Memory B cell (primary cell): Measurements from ENCODE around the gene E2F4.

Experiments used
- ATAC-seq: fragments of 150-1000 bp; cut with Tn5 transposase; 2 replicates; pipeline ENCODE4 v1.10.0; 2021; ENCODE audit warnings: low read depth, mild to moderate bottlenecking, moderate library complexity
- DNase-seq, 2 donors: peaks; one replicate each; pipeline ENCODE4 v3.0.0; 2022; ENCODE audit warnings: low spot score in 2 of 2
- H3K27ac Mint-ChIP-seq: one replicate; pipeline ENCODE4 v1.8.0; 2022; ENCODE audit warnings: mild to moderate bottlenecking, moderate library complexity, mixed read lengths
- H3K27me3 Mint-ChIP-seq: one replicate; pipeline ENCODE4 v1.8.0; 2022; ENCODE audit warnings: mixed read lengths
- H3K36me3 Mint-ChIP-seq: one replicate; pipeline ENCODE4 v1.8.0; 2022; ENCODE audit warnings: mild to moderate bottlenecking, mixed read lengths
- H3K4me1 Mint-ChIP-seq: one replicate; pipeline ENCODE4 v1.8.0; 2022; ENCODE audit warnings: mixed read lengths
- H3K4me3 Mint-ChIP-seq: one replicate; pipeline ENCODE4 v1.8.0; 2022; ENCODE audit warnings: mild to moderate bottlenecking, moderate library complexity, mixed read lengths
- H3K9me3 Mint-ChIP-seq: one replicate; pipeline ENCODE4 v1.8.0; 2022; ENCODE audit warnings: mixed read lengths

The E2F4 gene

GRCh38 chr16:67163999-67164558 lies 27.9 kb upstream of the E2F4 start:
- Mint-ChIP-seq H3K27me3 (peaks cover 19% of the 10 kb centered on the region), H3K27ac (no peak overlapping the region), H3K9me3 (no peaks in the 10 kb centered on the region), H3K4me1 (peaks cover 14% of the 10 kb centered on the region), H3K36me3 (peaks cover 2% of the 10 kb centered on the region), H3K4me3 (peak overlapping the region; percentile 54)
- DNase-seq (no peak), ATAC-seq (no peak)

- Mint-ChIP-seq H3K27ac (no peak within 1 kb of the TSS), H3K4me1 (peaks cover 15% of the 10 kb centered on the region), H3K36me3 (peaks cover 2% of the 10 kb centered on the region), H3K4me3 (peak within 1 kb of the TSS; percentile 54), H3K27me3 (peaks cover 20% of the 10 kb centered on the region), H3K9me3 (no peaks in the 10 kb centered on the region)
- DNase-seq (no peak), ATAC-seq (no peak)
Measured at GRCh38 chr16:67164599-67165061, 27.3 kb upstream of the E2F4 start, which contains the start of gene HSF4. HSF4 (plus strand) TSS chr16:67164745; CDS start chr16:67164812, 67 bp downstream.

DNA sequence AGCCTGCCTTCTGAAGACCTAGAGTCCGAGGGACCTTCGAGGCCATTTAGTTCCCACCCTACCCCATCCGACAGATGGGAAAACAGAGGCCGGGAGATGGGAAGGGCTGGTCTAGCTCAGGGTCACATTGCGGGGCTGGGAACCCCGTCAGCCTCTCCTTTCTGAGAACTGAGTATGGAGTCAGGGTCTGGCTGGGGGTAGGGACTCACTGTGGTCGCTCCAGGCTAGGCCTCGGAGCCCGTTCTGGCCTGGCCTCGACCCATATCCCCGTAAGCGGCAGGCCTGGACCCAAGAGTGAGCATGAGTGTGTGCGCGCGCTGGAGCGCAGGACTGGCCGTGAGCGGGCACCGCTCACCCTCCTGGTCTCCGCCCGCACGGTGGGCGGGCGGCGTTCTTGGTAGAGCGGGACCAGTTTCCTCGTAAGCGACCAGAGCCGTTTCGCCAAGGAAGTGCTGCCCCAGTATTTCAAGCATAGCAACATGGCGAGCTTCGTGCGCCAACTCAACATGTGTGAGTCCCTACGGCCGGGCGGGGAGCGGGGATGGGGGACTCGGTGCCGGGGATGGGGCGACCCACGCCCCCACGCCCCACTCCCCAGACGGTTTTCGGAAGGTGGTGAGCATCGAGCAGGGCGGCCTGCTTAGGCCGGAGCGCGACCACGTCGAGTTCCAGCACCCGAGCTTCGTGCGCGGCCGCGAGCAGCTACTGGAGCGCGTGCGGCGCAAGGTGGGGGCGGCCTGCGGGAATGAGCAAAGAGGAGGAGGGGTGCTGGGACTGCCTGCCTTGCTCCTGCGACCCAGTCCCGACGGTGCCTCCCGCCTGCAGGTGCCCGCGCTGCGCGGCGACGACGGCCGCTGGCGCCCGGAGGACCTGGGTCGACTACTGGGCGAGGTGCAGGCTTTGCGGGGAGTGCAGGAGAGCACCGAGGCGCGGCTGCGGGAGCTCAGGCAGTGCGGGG lies 26.6 kb upstream of the E2F4 start:
- ATAC-seq = no peak
- H3K27me3 Mint-ChIP-seq = peaks cover 24% of the 10 kb centered on the region
- DNase-seq = no peak
- peaks cover 2% of the 10 kb centered on the region for H3K36me3 Mint-ChIP-seq
- H3K27ac Mint-ChIP-seq = no peak overlapping the region
- H3K4me1 Mint-ChIP-seq = peaks cover 20% of the 10 kb centered on the region
- no peaks in the 10 kb centered on the region for H3K9me3 Mint-ChIP-seq
- peak overlapping the region; percentile 34 for H3K4me3 Mint-ChIP-seq

DNA sequence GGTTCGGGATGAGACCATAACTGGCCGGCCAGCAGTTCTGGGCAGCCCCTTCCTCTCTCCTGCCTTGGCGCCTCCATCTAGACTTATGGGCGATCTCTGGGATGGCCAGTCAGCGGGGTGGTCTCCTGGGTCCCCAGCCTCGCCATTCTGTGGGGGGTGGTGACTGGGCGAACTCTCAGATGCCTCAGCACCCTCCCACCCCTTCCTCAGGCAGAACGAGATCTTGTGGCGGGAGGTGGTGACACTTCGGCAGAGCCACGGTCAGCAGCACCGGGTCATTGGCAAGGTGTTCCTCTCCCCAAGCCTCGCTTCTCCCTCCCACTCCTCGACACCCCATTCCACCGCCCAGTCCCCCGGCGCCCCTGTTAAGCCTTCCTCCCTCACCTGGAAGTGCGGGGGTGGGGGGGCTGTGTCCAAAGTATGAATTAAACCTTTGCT lies 25.8 kb upstream of the E2F4 start:
- Mint-ChIP-seq H3K9me3 (no peaks in the 10 kb centered on the region), H3K4me3 (no peak overlapping the region), H3K27ac (no peak overlapping the region), H3K4me1 (peaks cover 20% of the 10 kb centered on the region), H3K36me3 (peaks cover 2% of the 10 kb centered on the region), H3K27me3 (peaks cover 27% of the 10 kb centered on the region)
- DNase-seq (no peak), ATAC-seq (no peak)

- Mint-ChIP-seq H3K27ac (peak overlapping the region; percentile 17), H3K36me3 (peaks cover 2% of the 10 kb centered on the region), H3K9me3 (no peaks in the 10 kb centered on the region), H3K4me3 (no peak overlapping the region), H3K27me3 (peaks cover 32% of the 10 kb centered on the region), H3K4me1 (peaks cover 24% of the 10 kb centered on the region)
- DNase-seq (no peak), ATAC-seq (no peak)
Measured at GRCh38 chr16:67166598-67167168, 25.3 kb upstream of the E2F4 start.

- Mint-ChIP-seq H3K4me3 (no peak overlapping the region), H3K27ac (no peak overlapping the region), H3K4me1 (peaks cover 26% of the 10 kb centered on the region), H3K9me3 (no peaks in the 10 kb centered on the region), H3K27me3 (peaks cover 37% of the 10 kb centered on the region), H3K36me3 (peaks cover 2% of the 10 kb centered on the region)
- no peak for DNase-seq
- ATAC-seq = no peak
Measured at GRCh38 chr16:67167588-67167987, 24.4 kb upstream of the E2F4 start.

DNA sequence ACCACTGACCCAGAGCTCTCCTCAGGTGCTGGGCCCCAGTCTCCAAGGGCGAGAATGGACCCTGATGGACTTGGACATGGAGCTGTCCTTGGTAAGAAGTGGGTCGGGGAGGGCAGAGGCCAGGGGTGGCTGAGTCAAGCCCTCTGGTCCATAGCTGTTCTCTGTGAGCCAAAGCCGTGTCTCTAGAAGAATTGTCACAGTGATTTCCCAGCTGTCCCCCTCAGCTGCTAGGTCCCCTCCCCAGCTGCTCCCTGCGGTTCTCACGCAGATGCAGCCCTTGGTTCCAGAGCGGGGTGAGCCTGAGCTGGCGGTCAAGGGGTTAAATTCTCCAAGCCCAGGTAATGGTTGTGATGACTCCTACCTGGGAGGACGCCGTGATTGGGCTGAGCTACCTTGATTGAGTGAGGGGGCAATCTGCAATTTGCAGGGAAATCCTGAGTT lies 22.9 kb upstream of the E2F4 start:
- Mint-ChIP-seq H3K27ac (no peak overlapping the region), H3K9me3 (no peaks in the 10 kb centered on the region), H3K4me1 (peaks cover 35% of the 10 kb centered on the region), H3K36me3 (peaks cover 2% of the 10 kb centered on the region), H3K27me3 (peaks cover 45% of the 10 kb centered on the region), H3K4me3 (no peak overlapping the region)
- no peak for DNase-seq
- ATAC-seq = no peak

GRCh38 chr16:67169642-67170167 lies 22.2 kb upstream of the E2F4 start:
- peaks cover 35% of the 10 kb centered on the region for H3K4me1 Mint-ChIP-seq
- no peak overlapping the region for H3K27ac Mint-ChIP-seq
- ATAC-seq = no peak
- H3K9me3 Mint-ChIP-seq = no peaks in the 10 kb centered on the region
- H3K4me3 Mint-ChIP-seq = peak overlapping the region; percentile 21
- peaks cover 45% of the 10 kb centered on the region for H3K27me3 Mint-ChIP-seq
- peaks cover 2% of the 10 kb centered on the region for H3K36me3 Mint-ChIP-seq
- no peak for DNase-seq

- Mint-ChIP-seq H3K27ac (no peak within 1 kb of the TSS), H3K36me3 (peaks cover 2% of the 10 kb centered on the region), H3K9me3 (no peaks in the 10 kb centered on the region), H3K4me1 (peaks cover 35% of the 10 kb centered on the region), H3K4me3 (peak within 1 kb of the TSS; percentile 21), H3K27me3 (peaks cover 47% of the 10 kb centered on the region)
- no peak for DNase-seq
- ATAC-seq = no peak
Measured at GRCh38 chr16:67170168-67170948, 21.6 kb upstream of the E2F4 start, which contains the start of gene NOL3. NOL3 (plus strand) TSS chr16:67170538.

- no peak for ATAC-seq
- Mint-ChIP-seq H3K4me3 (no peak overlapping the region), H3K27me3 (peaks cover 45% of the 10 kb centered on the region), H3K4me1 (peaks cover 35% of the 10 kb centered on the region), H3K9me3 (no peaks in the 10 kb centered on the region), H3K27ac (no peak overlapping the region), H3K36me3 (peaks cover 2% of the 10 kb centered on the region)
- no peak for DNase-seq
Measured at GRCh38 chr16:67170949-67171649, 20.9 kb upstream of the E2F4 start.

DNA sequence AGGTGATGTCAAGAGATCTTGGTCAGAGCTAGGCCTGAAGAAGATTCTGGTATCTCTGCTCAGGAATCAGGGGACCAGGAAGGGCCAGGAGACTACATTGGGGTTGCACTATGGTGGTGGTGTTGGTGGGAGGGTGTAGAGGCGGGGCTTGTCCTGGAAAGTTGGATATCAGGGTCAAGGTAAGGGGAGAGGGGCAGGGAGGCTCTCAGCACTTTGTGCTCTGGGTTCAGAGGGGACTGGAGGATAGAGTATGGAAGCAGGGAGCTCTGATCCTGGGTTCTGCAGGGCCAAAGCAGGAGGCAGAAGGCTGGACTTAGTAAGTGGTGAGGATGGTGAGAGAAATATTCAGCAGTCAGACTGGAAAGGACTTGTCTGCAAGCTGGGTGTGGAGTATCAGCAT lies 18.6 kb upstream of the E2F4 start:
- H3K4me1 Mint-ChIP-seq = peaks cover 32% of the 10 kb centered on the region
- ATAC-seq (no peak), DNase-seq (no peak)
- peak overlapping the region; percentile 82 for H3K4me3 Mint-ChIP-seq
- peaks cover 42% of the 10 kb centered on the region for H3K27me3 Mint-ChIP-seq
- H3K36me3 Mint-ChIP-seq = peaks cover under 1% of the 10 kb centered on the region
- no peaks in the 10 kb centered on the region for H3K9me3 Mint-ChIP-seq
- H3K27ac Mint-ChIP-seq = no peak overlapping the region

DNA sequence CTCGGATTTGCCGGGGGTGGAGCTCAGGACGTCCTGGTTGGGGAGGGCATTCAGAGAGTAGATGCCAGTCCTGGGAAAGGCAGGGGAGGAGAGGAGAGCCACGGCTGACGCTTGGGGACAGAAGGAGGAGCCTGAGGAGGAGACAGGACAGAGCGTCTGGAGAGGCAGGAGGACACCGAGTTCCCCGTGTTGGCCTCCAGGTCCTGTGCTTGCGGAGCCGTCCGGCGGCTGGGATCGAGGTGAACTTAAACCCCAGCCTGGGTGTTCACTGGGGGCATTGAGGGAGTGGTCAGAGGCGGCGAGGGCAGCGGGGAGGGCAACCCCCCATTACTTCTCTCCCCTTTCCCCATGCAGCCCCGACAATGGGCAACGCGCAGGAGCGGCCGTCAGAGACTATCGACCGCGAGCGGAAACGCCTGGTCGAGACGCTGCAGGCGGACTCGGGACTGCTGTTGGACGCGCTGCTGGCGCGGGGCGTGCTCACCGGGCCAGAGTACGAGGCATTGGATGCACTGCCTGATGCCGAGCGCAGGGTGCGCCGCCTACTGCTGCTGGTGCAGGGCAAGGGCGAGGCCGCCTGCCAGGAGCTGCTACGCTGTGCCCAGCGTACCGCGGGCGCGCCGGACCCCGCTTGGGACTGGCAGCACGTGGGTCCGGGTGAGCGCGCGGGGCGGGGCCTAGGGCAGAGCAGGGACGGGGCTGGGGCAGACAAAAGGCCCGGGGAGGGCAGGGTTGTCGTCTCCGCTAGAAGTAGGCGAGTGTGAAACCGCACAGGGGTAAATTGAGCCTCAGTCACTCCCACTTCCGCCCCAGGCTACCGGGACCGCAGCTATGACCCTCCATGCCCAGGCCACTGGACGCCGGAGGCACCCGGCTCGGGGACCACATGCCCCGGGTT lies 17.9 kb upstream of the E2F4 start:
- Mint-ChIP-seq H3K27ac (no peak overlapping the region), H3K36me3 (no peaks in the 10 kb centered on the region), H3K4me1 (peaks cover 34% of the 10 kb centered on the region), H3K9me3 (no peaks in the 10 kb centered on the region), H3K4me3 (peak overlapping the region; percentile 82), H3K27me3 (peaks cover 43% of the 10 kb centered on the region)
- no peak for DNase-seq
- peak; percentile 76 for ATAC-seq
